Measurements from ENCODE around the gene SUCLG2.

The SUCLG2 gene

GRCh38 chr3:67380118-67380517 lies 274.3 kb downstream of the SUCLG2 start:
- DNase-seq = no peak

- no peak for DNase-seq
These were observed 277.1 kb downstream of the SUCLG2 start for GRCh38 chr3:67377299-67377698.

- DNase-seq = no peak
These were observed 278.0 kb downstream of the SUCLG2 start for GRCh38 chr3:67376416-67376815.

- DNase-seq = no peak
These were observed 278.4 kb downstream of the SUCLG2 start for GRCh38 chr3:67375976-67376375.

- DNase-seq = no peak
These were observed 291.7 kb downstream of the SUCLG2 start for GRCh38 chr3:67362686-67363085.

- no peak for DNase-seq
These were observed 292.6 kb downstream of the SUCLG2 start for GRCh38 chr3:67361770-67362169.

GRCh38 chr3:67361323-67361722 lies 293.1 kb downstream of the SUCLG2 start:
- no peak for DNase-seq

- no peak for DNase-seq
These were observed 296.6 kb downstream of the SUCLG2 start for GRCh38 chr3:67357610-67358458.

GRCh38 chr3:67349551-67350174 lies 304.7 kb downstream of the SUCLG2 start:
- no peak for DNase-seq

- DNase-seq = no peak
These were observed 308.3 kb downstream of the SUCLG2 start for GRCh38 chr3:67346081-67346480.

- no peak for DNase-seq
These were observed 318.6 kb downstream of the SUCLG2 start for GRCh38 chr3:67335813-67336212.

- DNase-seq = no peak
These were observed 319.8 kb downstream of the SUCLG2 start for GRCh38 chr3:67334588-67334987.

- DNase-seq = no peak
These were observed 325.1 kb downstream of the SUCLG2 start for GRCh38 chr3:67329358-67329757.

- DNase-seq = no peak
These were observed 326.8 kb downstream of the SUCLG2 start for GRCh38 chr3:67327582-67327981.

GRCh38 chr3:67325231-67325630 lies 329.2 kb downstream of the SUCLG2 start:
- no peak for DNase-seq
